Muscle layer of colon (tissue), 2 donors: ENCODE results near the gene PCNT.
A peak's percentile ranks its signal among the peaks of the same experiment; 100 is the strongest.
"Not testable (repeated sequence)": the region's sequence is repeated elsewhere in the genome, so short reads cannot be mapped to it uniquely, and the experiment has no call there.

Source experiments
- H3K27ac ChIP-seq: one replicate; pipeline ENCODE4 v1.7.0; 2013; ENCODE audit warnings: low read depth, mild to moderate bottlenecking, low read length, moderate library complexity
- H3K27me3 ChIP-seq, 2 donors: one replicate each; pipeline ENCODE4 v1.7.0; 2013; ENCODE audit warnings: low read length in 2 of 2, mild to moderate bottlenecking in 2 of 2; ENCODE audit not compliant: insufficient read depth in 2 of 2, control insufficient read depth in 1 of 2
- H3K36me3 ChIP-seq: one replicate; pipeline ENCODE4 v1.7.0; 2013; ENCODE audit warnings: mild to moderate bottlenecking, low read length; ENCODE audit not compliant: insufficient read depth
- H3K4me1 ChIP-seq: one replicate; pipeline ENCODE4 v1.7.0; 2013; ENCODE audit warnings: mild to moderate bottlenecking, low read length; ENCODE audit not compliant: insufficient read depth
- H3K4me3 ChIP-seq, 2 donors: one replicate each; pipeline ENCODE4 v1.7.0; 2013; ENCODE audit warnings: low read length in 2 of 2, low read depth in 1 of 2, mild to moderate bottlenecking in 1 of 2, moderate library complexity in 1 of 2
- H3K9ac ChIP-seq: one replicate; pipeline ENCODE4 v1.7.0; 2013; ENCODE audit warnings: low read length
- H3K9me3 ChIP-seq: one replicate; pipeline ENCODE4 v1.7.0; 2013; ENCODE audit warnings: mild to moderate bottlenecking, low read length
- donor health status: abdominal sarcoma.
- donor health status: Adenocarcinoma of cecum.

PCNT gene

GRCh38 chr21:46454634-46455390 lies 130.9 kb downstream of the PCNT start:
- peaks cover 40% of the 10 kb centered on the region for H3K4me1 ChIP-seq
- no peaks in the 10 kb centered on the region for H3K27me3 ChIP-seq
- no peak overlapping the region for H3K4me3 ChIP-seq
- no peaks in the 10 kb centered on the region for H3K9me3 ChIP-seq
- peaks cover 3% of the 10 kb centered on the region for H3K36me3 ChIP-seq
- no peak overlapping the region for H3K9ac ChIP-seq
- no peak overlapping the region for H3K27ac ChIP-seq

GRCh38 chr21:46455575-46456385 lies 131.8 kb downstream of the PCNT start:
- H3K4me1 ChIP-seq: peaks cover 45% of the 10 kb centered on the region
- no peaks in the 10 kb centered on the region for H3K27me3 ChIP-seq
- no peaks in the 10 kb centered on the region for H3K9me3 ChIP-seq
- peaks cover 3% of the 10 kb centered on the region for H3K36me3 ChIP-seq
- no peak overlapping the region for H3K9ac ChIP-seq
- H3K4me3 ChIP-seq: no peak overlapping the region
- no peak overlapping the region for H3K27ac ChIP-seq

GRCh38 chr21:46456750-46457149 lies 132.8 kb downstream of the PCNT start:
- no peak overlapping the region for H3K9ac ChIP-seq
- no peaks in the 10 kb centered on the region for H3K27me3 ChIP-seq
- H3K36me3 ChIP-seq: peaks cover 3% of the 10 kb centered on the region
- peak overlapping the region in 1 of 2 donors; percentile 88 for H3K4me3 ChIP-seq
- peaks cover 50% of the 10 kb centered on the region for H3K4me1 ChIP-seq
- H3K27ac ChIP-seq: no peak overlapping the region
- no peaks in the 10 kb centered on the region for H3K9me3 ChIP-seq

- H3K9me3 ChIP-seq: no peaks in the 10 kb centered on the region
- H3K36me3 ChIP-seq: no peaks in the 10 kb centered on the region
- H3K9ac ChIP-seq: peak overlapping the region; percentile 66
- H3K4me3 ChIP-seq: peak overlapping the region; percentile 88 to 93
- H3K27me3 ChIP-seq: no peaks in the 10 kb centered on the region
- peaks cover 54% of the 10 kb centered on the region for H3K4me1 ChIP-seq
- peak overlapping the region; percentile 90 for H3K27ac ChIP-seq
Measured at GRCh38 chr21:46457801-46458314, 133.9 kb downstream of the PCNT start.

GRCh38 chr21:46458315-46459023 lies 134.5 kb downstream of the PCNT start, which contains the start of gene DIP2A:
Gene DIP2A, plus strand, starts transcription at chr21:46458891. Its CDS starts 241 bp downstream, at chr21:46459132.
- H3K4me1 ChIP-seq: peaks cover 54% of the 10 kb centered on the region
- H3K9me3 ChIP-seq: no peaks in the 10 kb centered on the region
- peak within 1 kb of the TSS; percentile 88 to 93 for H3K4me3 ChIP-seq
- peak within 1 kb of the TSS; percentile 90 for H3K27ac ChIP-seq
- peak within 1 kb of the TSS; percentile 66 for H3K9ac ChIP-seq
- H3K36me3 ChIP-seq: no peaks in the 10 kb centered on the region
- H3K27me3 ChIP-seq: no peaks in the 10 kb centered on the region

GRCh38 chr21:46459024-46459355 lies 135.0 kb downstream of the PCNT start:
- Histone ChIP-seq H3K9me3 (no peaks in the 10 kb centered on the region), H3K9ac (no peak overlapping the region), H3K4me1 (peaks cover 53% of the 10 kb centered on the region)

GRCh38 chr21:46459356-46460112 lies 135.6 kb downstream of the PCNT start:
- peak overlapping the region; percentile 79 for H3K27ac ChIP-seq

More at GRCh38 chr21:46459024-46459355, 135.0 kb downstream of the PCNT start:
- peak overlapping the region; percentile 78 for H3K27ac ChIP-seq
- peak overlapping the region; percentile 51 to 84 for H3K4me3 ChIP-seq
- H3K27me3 ChIP-seq: no peaks in the 10 kb centered on the region
- no peaks in the 10 kb centered on the region for H3K36me3 ChIP-seq

GRCh38 chr21:46461909-46462308 lies 138.0 kb downstream of the PCNT start:
- no peak overlapping the region for H3K4me3 ChIP-seq
- H3K9me3 ChIP-seq: no peaks in the 10 kb centered on the region
- H3K27me3 ChIP-seq: no peaks in the 10 kb centered on the region
- no peaks in the 10 kb centered on the region for H3K36me3 ChIP-seq
- no peak overlapping the region for H3K9ac ChIP-seq
- no peak overlapping the region for H3K27ac ChIP-seq
- peaks cover 24% of the 10 kb centered on the region for H3K4me1 ChIP-seq

More at GRCh38 chr21:46459356-46460112, 135.6 kb downstream of the PCNT start:
- H3K36me3 ChIP-seq: no peaks in the 10 kb centered on the region
- peak overlapping the region; percentile 83 to 84 for H3K4me3 ChIP-seq
- peaks cover 48% of the 10 kb centered on the region for H3K4me1 ChIP-seq
- H3K9ac ChIP-seq: peak overlapping the region; percentile 35
- no peaks in the 10 kb centered on the region for H3K9me3 ChIP-seq
- H3K27me3 ChIP-seq: no peaks in the 10 kb centered on the region

GRCh38 chr21:46465153-46465552 lies 141.2 kb downstream of the PCNT start:
- H3K4me3 ChIP-seq, H3K27me3 ChIP-seq, H3K36me3 ChIP-seq, H3K9ac ChIP-seq, H3K9me3 ChIP-seq, H3K27ac ChIP-seq: not testable (repeated sequence)
- peaks cover 11% of the 10 kb centered on the region for H3K4me1 ChIP-seq

GRCh38 chr21:46465651-46466050 lies 141.7 kb downstream of the PCNT start:
- Histone ChIP-seq H3K27ac (no peak overlapping the region), H3K4me3 (no peak overlapping the region), H3K9ac (no peak overlapping the region)

More at GRCh38 chr21:46465651-46466050, 141.7 kb downstream of the PCNT start:
- no peaks in the 10 kb centered on the region for H3K9me3 ChIP-seq
- no peaks in the 10 kb centered on the region for H3K27me3 ChIP-seq
- peaks cover 10% of the 10 kb centered on the region for H3K4me1 ChIP-seq
- H3K36me3 ChIP-seq: no peaks in the 10 kb centered on the region
